Adipocyte (in vitro differentiated cells): ENCODE data around the gene SERPINB2.

Experiments used
- DNase-seq: peaks from one replicate; pipeline ENCODE4 v3.0.0-alpha.2; 2015; ENCODE audit warnings: low read depth
- H3K27me3 ChIP-seq: replicated peaks from 2 replicates; pipeline ENCODE4 v1.7.0; 2013; ENCODE audit warnings: mild to moderate bottlenecking, low read length, moderate library complexity; ENCODE audit not compliant: control insufficient read depth, insufficient read depth
- H3K36me3 ChIP-seq: 2 replicates; pipeline ENCODE4 v1.7.0; 2013; ENCODE audit warnings: low read length, mild to moderate bottlenecking, moderate library complexity; ENCODE audit not compliant: control insufficient read depth, insufficient read depth, severe bottlenecking
- H3K4me1 ChIP-seq: 2 replicates; pipeline ENCODE4 v1.7.0; 2013; ENCODE audit warnings: mild to moderate bottlenecking, low read length, moderate library complexity; ENCODE audit not compliant: control insufficient read depth, insufficient read depth
- H3K4me3 ChIP-seq: 2 replicates; pipeline ENCODE4 v1.7.0; 2013; ENCODE audit warnings: mild to moderate bottlenecking, low read length, moderate library complexity
- H3K9ac ChIP-seq: 2 replicates; pipeline ENCODE4 v1.7.0; 2013; ENCODE audit warnings: mild to moderate bottlenecking, low read length, moderate library complexity
- H3K9me3 ChIP-seq: 2 replicates; pipeline ENCODE4 v1.7.0; 2013; ENCODE audit warnings: mild to moderate bottlenecking, low read length, moderate library complexity; ENCODE audit not compliant: control insufficient read depth

The SERPINB2 gene

GRCh38 chr18:63869374-63869773, 18.1 kb upstream of the SERPINB2 start:
- H3K27me3 ChIP-seq = no peaks in the 10 kb centered on the region
- H3K9ac ChIP-seq = no peak overlapping the region
- H3K4me3 ChIP-seq = no peak overlapping the region
- H3K36me3 ChIP-seq = no peaks in the 10 kb centered on the region
- peaks cover 21% of the 10 kb centered on the region for H3K4me1 ChIP-seq
- H3K9me3 ChIP-seq = no peaks in the 10 kb centered on the region
- no peak for DNase-seq

- Histone ChIP-seq H3K27me3 (no peaks in the 10 kb centered on the region), H3K4me1 (peaks cover 21% of the 10 kb centered on the region), H3K4me3 (no peak overlapping the region), H3K9me3 (no peaks in the 10 kb centered on the region), H3K36me3 (no peaks in the 10 kb centered on the region), H3K9ac (no peak overlapping the region)
- no peak for DNase-seq
Observed at GRCh38 chr18:63869851-63870250, 17.7 kb upstream of the SERPINB2 start.

GRCh38 chr18:63871836-63872235, 15.7 kb upstream of the SERPINB2 start:
- Histone ChIP-seq H3K36me3 (no peaks in the 10 kb centered on the region), H3K4me3 (no peak overlapping the region), H3K9ac (no peak overlapping the region), H3K4me1 (peaks cover 21% of the 10 kb centered on the region), H3K27me3 (no peaks in the 10 kb centered on the region), H3K9me3 (no peaks in the 10 kb centered on the region)
- no peak for DNase-seq

DNA sequence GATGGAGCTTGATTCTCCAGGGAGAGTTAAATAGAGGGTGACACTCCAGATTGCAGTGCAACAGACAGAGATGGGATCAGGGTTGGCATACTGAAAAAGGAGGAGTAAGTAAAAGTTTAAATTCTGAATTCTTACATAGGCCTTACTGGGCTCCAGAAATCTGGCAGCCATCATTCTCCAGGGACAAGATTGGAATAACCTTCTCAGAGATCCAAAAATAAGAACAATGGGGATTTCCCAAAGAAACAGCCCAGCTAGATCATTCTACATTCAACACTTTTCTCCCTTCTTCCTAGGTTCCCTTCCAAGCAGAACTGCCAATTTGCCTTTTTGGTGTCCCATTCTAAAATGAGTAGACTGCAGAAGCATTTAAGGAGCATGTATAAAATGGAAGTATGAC, 14.9 kb upstream of the SERPINB2 start:
- Histone ChIP-seq H3K27me3 (no peaks in the 10 kb centered on the region), H3K4me3 (no peak overlapping the region), H3K9me3 (no peaks in the 10 kb centered on the region), H3K9ac (no peak overlapping the region), H3K4me1 (peaks cover 17% of the 10 kb centered on the region), H3K36me3 (no peaks in the 10 kb centered on the region)
- DNase-seq = no peak

DNA sequence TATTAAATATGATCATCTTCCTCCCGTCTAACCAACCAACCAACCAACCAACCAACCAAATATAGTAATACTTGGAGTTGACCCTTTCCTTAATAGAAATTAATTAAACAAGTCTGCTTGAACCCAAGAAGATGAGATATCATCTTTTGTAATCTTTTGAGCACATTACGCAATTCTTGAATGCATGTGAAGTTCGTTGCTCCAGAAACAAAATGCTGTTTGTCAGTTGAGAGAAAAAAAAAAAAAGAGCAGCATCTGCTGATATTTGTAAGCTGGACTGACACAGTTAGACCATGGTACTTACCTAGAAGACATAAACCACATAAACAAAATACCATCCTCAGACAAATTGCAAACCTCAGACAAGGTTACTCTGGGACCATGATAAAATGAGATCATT, 9.2 kb upstream of the SERPINB2 start:
- Histone ChIP-seq H3K36me3 (no peaks in the 10 kb centered on the region), H3K27me3 (no peaks in the 10 kb centered on the region), H3K4me3 (peak overlapping the region; percentile 31), H3K4me1 (peaks cover 44% of the 10 kb centered on the region), H3K9me3 (no peaks in the 10 kb centered on the region), H3K9ac (no peak overlapping the region)
- DNase-seq = peak; percentile 70

GRCh38 chr18:63878925-63879324, 8.6 kb upstream of the SERPINB2 start:
- Histone ChIP-seq H3K36me3 (no peaks in the 10 kb centered on the region), H3K9me3 (no peaks in the 10 kb centered on the region), H3K9ac (no peak overlapping the region), H3K4me3 (peak overlapping the region; percentile 31), H3K27me3 (no peaks in the 10 kb centered on the region), H3K4me1 (peaks cover 48% of the 10 kb centered on the region)
- DNase-seq = no peak

DNA sequence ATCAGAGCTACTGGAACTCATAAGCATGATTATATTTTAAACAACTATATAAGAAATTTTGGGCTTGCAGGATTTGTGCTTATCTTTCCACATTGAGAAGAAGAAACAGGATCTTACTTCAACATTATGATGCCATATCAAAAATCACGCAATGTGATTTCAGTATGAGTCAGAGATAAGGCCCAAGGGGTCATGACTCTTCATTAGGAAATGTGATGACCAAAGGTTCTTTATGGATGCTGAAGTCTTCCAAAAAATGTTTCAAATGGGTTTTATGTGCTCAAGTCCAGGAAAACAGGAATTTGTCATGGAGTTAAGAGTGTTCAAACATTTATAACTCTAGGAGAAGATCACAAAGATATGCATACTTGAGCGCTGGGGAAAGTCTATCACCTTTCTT, 7.8 kb upstream of the SERPINB2 start:
- Histone ChIP-seq H3K36me3 (no peaks in the 10 kb centered on the region), H3K4me3 (no peak overlapping the region), H3K4me1 (peaks cover 48% of the 10 kb centered on the region), H3K9ac (no peak overlapping the region), H3K27me3 (no peaks in the 10 kb centered on the region), H3K9me3 (no peaks in the 10 kb centered on the region)
- DNase-seq = no peak

GRCh38 chr18:63881851-63882250, 5.7 kb upstream of the SERPINB2 start:
- Histone ChIP-seq H3K36me3 (no peaks in the 10 kb centered on the region), H3K9me3 (no peaks in the 10 kb centered on the region), H3K4me3 (no peak overlapping the region), H3K27me3 (no peaks in the 10 kb centered on the region), H3K4me1 (peaks cover 53% of the 10 kb centered on the region), H3K9ac (no peak overlapping the region)
- peak; percentile 19 for DNase-seq

DNA sequence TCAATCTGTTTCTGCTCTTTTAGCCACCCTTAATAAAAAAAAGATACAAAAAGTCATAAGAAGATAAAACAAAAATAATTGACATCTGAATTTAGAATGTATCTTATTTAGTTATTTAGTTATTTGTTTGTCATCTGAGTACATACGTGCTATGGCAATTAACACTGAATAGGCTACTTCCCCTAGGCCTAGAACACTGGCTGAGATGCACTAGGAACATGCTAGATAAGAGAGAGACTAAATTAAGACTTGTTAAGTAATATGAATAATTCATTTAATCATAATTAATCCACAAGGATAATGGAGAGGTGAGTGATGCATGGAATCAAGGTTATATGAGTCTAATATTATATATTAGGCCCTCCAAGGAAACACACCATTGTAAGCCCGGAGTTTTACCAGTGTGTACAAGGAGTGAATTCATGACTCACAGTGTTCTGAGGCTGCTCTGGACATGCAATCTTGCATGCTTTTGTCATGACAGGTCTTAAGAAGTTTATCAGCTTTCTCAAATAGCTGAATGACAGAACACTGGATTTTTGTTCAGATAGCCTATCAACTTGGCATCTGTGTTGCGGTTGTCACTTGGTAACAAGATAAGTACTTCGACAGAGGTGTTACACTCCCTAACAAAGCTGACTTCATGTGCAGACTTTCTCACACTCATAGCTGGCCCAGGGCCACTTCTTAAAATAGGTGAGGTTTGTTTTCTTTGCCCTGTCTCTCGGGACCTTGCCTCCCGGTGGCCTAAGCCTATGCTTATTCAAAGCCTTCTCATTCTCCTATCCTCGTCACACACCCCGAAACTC, 5.0 kb upstream of the SERPINB2 start:
- H3K4me1 ChIP-seq = peaks cover 60% of the 10 kb centered on the region
- no peak overlapping the region for H3K9ac ChIP-seq
- no peak overlapping the region for H3K4me3 ChIP-seq
- H3K9me3 ChIP-seq = no peaks in the 10 kb centered on the region
- H3K36me3 ChIP-seq = no peaks in the 10 kb centered on the region
- DNase-seq = peak; percentile 84
- no peaks in the 10 kb centered on the region for H3K27me3 ChIP-seq

GRCh38 chr18:63883617-63884016, 3.9 kb upstream of the SERPINB2 start:
- Histone ChIP-seq H3K9me3 (no peaks in the 10 kb centered on the region), H3K9ac (no peak overlapping the region), H3K4me3 (no peak overlapping the region), H3K36me3 (no peaks in the 10 kb centered on the region), H3K4me1 (peaks cover 62% of the 10 kb centered on the region), H3K27me3 (no peaks in the 10 kb centered on the region)
- DNase-seq = peak; percentile 9

DNA sequence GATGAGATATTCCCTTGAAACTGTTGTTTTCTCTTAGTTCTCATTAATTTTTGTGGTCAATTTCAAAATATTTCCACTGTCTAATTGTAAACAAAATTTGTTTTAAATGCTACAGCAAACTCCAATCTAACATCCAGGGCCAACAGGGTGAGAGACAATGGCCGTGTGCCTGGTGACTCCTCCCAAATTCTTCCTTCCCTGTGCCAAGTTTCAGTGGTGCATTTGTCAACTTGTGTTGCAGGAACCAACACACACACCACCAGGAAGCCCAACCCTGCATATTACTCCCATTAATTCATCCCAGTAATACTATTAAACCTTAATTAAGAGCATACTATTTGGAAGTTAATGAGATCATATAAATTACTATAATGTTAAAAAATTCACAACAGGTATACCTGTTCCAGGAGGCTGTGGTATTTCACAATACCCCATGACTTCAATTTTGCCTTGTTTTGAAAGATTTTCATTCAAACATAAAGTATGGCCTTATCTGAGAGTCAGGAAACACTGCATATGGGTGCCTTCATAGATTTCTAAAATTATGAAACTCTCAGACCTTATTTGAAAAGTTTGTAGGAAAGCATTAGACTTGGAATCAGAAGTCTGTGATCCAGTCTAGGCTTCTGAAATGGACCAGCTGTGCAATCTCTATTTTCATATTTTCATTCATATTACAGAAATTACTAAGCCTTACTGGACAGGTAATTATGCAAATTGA, 1.1 kb downstream of the SERPINB2 start:
- Histone ChIP-seq H3K27me3 (no peaks in the 10 kb centered on the region), H3K9ac (no peak overlapping the region)
- no peak for DNase-seq

More for the DNA sequence above, 1.1 kb downstream of the SERPINB2 start:
- Histone ChIP-seq H3K9me3 (no peaks in the 10 kb centered on the region), H3K4me1 (peaks cover 39% of the 10 kb centered on the region), H3K36me3 (no peaks in the 10 kb centered on the region), H3K4me3 (peak overlapping the region; percentile 54)
